Hair follicular keratinocyte (primary cell): Measurements from ENCODE around the gene OR10D3. TPM values are rescaled to one million over a fixed set of nuclear protein-coding genes. Genes with fewer than 3 reads are reported as not detected.

Experiments
- total RNA-seq: library from RNA; depleted of rRNA; stranded (reverse); fragments of >200 nt; gene quantifications from 2 replicates; pipeline ENCODE4 v1.2.3, GENCODE V29; 2015

OR10D3 gene
- not detected in 2 replicates for total RNA-seq

GRCh38 chr11:124183068-124183467 is at the start of gene OR10D3:
Gene OR10D3, plus strand, starts transcription at chr11:124183345. Its CDS starts 1,925 bp downstream, at chr11:124185270.

Other genes starting within 250 kb of the OR10D3 start
- gene OR4D5, start 243.7 kb upstream of the OR10D3 start, total RNA-seq, result not detected in 2 replicates
- gene OR6T1, start 239.5 kb upstream of the OR10D3 start, total RNA-seq, result not detected in 2 replicates
- not detected in 2 replicates for gene OR10S1, start 205.6 kb upstream of the OR10D3 start, total RNA-seq
- gene OR10G6, start 188.2 kb upstream of the OR10D3 start, total RNA-seq, result not detected in 2 replicates
- gene OR10G4, start 170.3 kb upstream of the OR10D3 start, total RNA-seq, result not detected in 2 replicates
- gene OR10G9, start 160.3 kb upstream of the OR10D3 start, total RNA-seq, result not detected in 2 replicates
- gene OR10G8, start 156.5 kb upstream of the OR10D3 start, total RNA-seq, result not detected in 2 replicates
- not detected in 2 replicates for gene OR10G7, start 142.0 kb upstream of the OR10D3 start, total RNA-seq
- gene VWA5A, start 67.9 kb upstream of the OR10D3 start, total RNA-seq, result 16.1 and 25.1 TPM in 2 replicates
- not detected in 2 replicates for gene OR8G1, start 57.8 kb downstream of the OR10D3 start, total RNA-seq
- gene OR8G5, start 73.0 kb downstream of the OR10D3 start, total RNA-seq, result not detected in 2 replicates
- not detected in 2 replicates for gene OR8D1, start 130.6 kb downstream of the OR10D3 start, total RNA-seq
- gene OR8D2, start 136.9 kb downstream of the OR10D3 start, total RNA-seq, result not detected in 2 replicates
- not detected in 2 replicates for gene OR8B2, start 201.2 kb downstream of the OR10D3 start, total RNA-seq
- gene OR8B3, start 215.7 kb downstream of the OR10D3 start, total RNA-seq, result not detected in 2 replicates
- not detected in 2 replicates for gene OR8B4, start 241.5 kb downstream of the OR10D3 start, total RNA-seq